ENCODE data around the gene KRT13.

The KRT13 gene

GRCh38 chr17:41519501-41520224 lies 14.3 kb upstream of the KRT13 start:
- DNase-seq (ENCODE audit: low spot score): no peak

GRCh38 chr17:41518789-41519449 lies 13.5 kb upstream of the KRT13 start, which contains the start of gene KRT15:
Gene KRT15, minus strand, starts transcription at chr17:41518890. Its CDS starts 63 bp downstream, at chr17:41518827.
- no peak for DNase-seq (ENCODE audit: low spot score)

GRCh38 chr17:41518031-41518430 lies 12.6 kb upstream of the KRT13 start:
- DNase-seq (ENCODE audit: low spot score): no peak

DNA sequence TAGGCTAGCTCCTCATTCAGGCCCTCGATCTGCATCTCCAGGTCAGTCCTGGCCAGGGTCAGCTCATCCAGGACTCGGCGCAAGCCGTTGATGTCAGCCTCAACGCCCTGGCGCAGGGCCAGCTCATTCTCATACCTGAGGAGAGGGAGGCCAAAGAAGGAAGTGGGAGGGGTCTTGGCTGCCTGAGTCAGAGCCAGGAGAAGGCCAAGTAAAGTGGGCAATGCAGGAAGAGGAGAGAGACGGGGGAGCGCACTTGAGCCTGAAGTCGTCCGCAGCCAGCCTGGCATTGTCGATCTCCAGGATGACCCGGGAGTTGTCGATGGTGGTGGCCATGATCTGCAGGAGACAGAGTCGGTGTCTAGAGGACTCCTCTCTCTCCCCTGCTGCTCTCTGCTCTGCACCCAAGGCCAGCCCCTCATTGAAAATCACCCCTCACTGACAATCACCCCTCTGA lies 11.4 kb upstream of the KRT13 start:
- no peak for DNase-seq (ENCODE audit: low spot score)

- no peak for DNase-seq (ENCODE audit: low spot score)
Measured at GRCh38 chr17:41516147-41516829, 10.9 kb upstream of the KRT13 start.

DNA sequence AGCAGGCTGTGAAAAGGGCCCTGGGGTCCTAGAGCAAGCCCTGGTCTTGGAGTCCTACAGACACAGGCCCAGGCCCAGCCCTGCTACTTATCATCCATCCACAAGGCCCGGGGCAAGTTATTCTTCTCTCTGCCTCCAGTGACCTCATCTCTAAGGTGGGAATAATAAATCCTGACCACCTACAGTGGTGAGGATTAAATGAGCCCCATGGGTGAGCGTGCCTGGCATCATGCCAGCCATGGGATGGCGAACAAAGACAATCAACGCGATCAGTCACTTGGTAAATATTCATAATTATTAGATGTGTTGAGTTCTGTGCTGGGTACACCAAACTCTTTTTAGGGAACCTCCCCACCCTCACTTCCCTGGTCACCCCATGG lies 7.7 kb upstream of the KRT13 start:
- no peak for DNase-seq (ENCODE audit: low spot score)

DNA sequence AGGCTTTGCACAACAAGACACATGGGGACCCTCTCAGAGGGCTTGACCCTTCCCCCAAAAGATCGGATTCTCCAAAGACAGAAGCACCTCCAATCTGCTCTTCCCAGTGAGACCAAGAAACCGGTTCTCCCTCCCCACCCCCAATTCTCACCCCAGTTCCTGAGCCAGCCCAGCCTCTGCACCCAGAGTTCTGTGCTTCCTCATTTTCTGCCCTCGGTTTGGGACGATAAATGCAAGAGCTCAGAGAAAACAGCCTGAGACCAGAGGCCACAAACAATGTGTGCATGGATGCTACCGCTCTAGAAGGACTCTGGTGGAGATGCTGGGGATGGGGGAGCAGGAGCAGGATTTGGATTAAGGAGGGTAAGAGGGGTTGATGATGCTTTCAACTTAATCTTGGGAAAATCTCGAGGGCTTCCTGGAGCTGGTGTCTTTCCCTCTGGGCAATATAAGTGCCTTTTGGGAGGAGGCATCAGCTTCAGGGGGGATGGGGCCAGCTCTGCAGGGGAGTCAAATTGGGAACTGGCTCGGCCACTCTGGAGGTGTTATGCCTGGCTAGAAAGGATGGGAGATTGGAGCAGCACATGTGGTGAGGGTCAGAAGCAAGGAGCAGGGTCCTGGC lies 7.2 kb upstream of the KRT13 start:
- no peak for DNase-seq (ENCODE audit: low spot score)

DNA sequence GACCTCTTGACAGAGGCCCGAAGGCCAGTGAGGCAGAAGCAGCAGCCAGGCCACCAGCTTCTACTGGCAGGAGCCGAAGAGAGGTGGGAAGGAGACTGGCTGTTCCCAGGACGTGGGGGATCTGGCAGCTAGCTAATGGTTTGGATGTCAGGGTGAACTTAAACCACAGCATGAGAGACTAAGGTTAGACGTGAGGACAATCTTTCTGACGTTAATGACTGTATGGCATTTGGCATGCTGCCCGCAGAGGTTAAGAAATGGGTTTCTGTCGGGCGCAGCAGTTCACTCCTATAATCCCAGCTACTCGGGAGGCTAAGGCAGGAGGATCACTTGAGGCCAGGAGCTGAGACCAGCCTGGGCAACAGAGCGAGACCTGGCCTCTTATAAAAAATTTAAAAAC lies 6.3 kb upstream of the KRT13 start:
- DNase-seq (ENCODE audit: low spot score): no peak

DNA sequence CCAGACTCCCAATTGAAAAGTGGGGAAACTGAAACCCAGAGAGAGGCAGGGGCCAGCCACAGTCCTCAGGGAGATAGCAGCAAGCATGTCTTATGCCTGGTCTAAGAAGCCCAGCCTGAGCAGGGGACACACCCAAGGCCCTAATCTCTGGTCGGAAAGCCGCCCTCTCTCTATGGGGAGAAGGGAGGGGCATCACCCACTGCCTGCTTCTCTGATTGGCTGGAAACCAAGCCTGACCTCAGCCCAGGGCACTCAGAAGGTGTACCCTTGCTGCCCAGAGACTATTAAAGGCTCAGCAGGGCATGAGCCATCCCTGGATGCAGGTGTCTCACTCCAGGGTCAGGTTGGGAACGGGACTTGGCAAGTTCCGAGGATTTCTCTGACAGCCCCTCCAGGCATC lies 5.7 kb upstream of the KRT13 start:
- DNase-seq (ENCODE audit: low spot score): no peak

DNA sequence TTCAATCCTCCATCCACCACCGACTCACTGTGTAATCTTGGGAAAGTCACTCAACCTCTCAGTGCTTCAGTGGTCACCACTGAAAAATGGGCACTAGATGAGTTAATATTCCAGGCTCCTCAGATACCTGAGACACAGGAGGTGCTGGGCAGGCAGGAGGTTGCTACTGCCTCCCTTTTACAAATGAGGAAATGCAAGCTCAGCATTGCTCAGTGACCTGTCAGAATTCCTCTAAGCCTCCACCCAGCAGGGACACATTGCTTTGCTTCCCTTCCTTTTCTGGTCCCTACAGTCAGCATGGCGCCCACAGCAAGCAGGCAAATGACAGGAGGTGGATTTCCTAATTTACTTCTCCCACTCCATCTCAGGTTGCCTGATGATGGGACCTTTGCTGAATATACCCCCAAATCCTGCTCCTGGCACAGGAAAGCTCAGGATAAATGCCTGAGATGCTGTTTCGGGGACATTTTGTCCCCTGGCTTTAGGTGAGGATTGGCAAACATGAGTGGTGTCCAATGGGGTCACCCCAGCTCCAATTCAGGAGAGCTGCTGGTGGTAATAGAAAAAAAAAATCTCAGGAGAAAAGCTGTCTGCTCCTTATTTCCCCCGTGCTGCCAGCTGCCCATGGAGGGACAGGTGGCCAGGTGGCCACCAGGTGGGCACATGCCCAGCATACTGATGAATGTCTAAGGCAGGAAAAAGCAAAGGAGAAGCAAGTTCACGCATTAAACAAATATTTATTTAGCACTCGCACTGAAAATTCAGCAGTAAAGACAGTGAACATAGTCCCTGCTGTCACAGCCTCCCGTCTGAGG lies 5.0 kb upstream of the KRT13 start:
- DNase-seq (ENCODE audit: low spot score): no peak

DNA sequence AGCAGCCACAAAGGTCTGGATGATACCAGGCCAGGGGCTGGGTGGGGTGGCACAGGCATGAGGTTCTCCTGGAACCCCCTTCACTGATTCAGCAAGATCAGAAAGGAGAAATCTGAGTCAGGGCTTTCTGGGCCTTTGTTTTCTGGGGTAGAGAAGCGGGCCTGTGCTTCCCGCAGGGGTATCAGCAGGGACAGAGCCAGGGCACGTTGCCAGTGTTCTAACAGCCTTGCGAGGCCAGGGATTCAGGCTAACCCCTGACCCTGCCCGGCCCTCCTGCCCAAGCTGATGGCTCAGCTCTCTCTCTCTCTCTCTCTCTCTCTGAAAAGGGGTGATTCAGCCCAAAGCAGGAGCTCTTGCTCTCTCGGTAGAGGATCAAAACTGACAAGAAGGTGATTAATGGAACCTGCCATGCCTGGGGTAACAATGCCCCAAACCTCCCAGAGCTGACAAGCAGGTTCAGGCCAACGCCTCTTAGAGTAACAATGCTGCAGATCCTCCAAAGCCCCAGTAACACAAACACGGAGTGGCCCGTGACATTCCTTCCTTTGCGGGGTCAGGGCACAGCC lies 2.0 kb upstream of the KRT13 start:
- DNase-seq (ENCODE audit: low spot score): no peak

DNA sequence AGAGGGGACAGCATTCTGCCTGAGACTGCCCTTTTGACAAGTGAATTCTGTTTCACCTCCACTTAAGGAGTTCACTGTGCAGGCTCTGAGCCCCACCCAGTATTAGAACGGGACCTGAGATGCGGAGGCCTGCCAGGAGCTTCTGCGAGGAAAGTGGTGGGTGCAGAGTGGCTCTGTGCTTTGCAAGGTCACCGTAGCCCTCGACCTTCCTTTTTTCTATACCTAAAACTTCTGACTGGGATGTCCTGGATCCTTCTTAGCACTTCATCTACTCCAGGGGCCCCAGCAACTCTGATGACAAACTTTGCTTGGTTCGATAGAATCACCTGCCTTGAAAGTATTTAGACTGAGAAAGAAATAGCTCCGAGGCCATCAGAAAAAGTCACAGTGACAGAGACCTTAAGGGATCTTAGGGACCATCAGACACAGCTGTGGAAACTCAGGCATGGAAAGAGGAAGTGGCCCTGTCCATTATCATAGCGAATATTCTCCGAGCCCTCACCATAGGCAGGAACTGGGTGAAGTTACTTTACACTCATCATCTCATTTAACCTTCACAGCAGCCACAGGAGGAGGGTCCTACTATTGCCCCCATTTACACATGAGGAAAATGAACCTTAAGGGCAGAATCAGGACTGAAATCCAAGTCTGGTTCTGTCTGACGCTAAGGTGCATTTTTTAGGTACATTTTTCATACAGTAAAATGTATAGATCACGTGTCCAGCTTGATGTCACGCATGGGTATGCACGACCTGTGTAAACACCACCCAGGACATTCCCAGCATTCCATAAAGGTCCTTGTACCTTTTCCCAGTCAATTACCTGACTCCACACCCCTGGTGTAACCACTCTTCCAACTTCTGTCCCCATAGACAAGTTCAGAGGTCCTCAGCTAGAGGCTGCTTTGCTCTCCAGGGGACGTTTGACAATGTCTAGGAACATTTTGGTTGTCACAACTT lies 676 bp upstream of the KRT13 start:
- no peak for DNase-seq (ENCODE audit: low spot score)

DNA sequence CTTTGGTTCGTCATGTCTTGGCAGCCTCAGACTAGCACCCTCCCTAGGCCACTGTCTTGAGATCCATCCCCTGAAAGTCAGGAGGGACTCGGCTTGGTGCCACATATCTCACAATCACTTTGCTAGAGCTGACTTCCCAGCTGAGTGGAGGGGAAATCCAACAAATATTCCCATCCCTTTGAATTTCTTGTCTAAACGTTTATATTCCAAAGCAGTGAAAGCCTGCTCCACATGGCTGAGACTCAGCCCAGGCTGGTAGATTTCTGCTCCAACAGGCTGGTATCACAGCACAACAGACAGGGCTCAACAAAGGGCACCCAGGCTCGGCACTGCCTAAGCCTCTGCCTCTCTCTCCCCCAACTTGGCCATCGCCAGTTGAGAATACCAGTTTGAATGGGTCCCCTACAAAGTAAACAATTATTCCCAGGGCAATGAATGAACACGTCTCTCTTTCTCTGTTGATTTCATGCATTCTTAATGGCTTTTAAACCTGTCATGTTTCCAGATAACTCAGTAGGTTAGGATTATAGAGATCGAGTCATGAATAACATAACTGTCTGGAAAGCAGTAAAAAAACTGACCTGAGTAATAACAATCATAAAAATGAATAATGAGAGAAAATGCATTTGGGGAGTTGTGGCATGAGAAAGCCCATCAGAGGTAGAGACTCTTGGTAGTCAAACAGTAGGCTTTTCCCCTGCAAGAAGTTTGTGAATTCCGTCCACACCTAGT lies 1.0 kb downstream of the KRT13 start:
- DNase-seq (ENCODE audit: low spot score): no peak

DNA sequence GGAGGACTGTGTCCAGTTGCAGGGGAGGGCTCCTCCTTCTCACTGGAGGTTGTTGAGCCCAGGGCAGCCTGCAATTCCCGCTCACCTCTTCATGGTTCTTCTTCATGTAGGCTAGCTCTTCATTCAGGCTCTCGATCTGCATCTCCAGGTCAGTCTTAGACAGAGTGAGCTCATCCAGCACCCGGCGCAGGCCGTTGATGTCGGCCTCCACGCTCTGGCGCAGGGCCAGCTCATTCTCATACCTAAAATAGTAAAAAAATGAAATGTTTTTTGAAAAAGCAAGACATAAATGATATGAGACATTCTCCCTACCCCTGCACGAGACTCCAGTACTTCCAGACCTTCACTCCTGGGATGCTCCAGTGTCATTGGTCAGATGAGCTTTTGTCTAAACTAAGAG lies 2.2 kb downstream of the KRT13 start:
- no peak for DNase-seq (ENCODE audit: low spot score)

- peak; percentile 53 for DNase-seq (ENCODE audit: low spot score)
Measured at GRCh38 chr17:41500131-41500911, 5.1 kb downstream of the KRT13 start.

GRCh38 chr17:41499714-41500113 lies 5.7 kb downstream of the KRT13 start:
- DNase-seq (ENCODE audit: low spot score): no peak

DNA sequence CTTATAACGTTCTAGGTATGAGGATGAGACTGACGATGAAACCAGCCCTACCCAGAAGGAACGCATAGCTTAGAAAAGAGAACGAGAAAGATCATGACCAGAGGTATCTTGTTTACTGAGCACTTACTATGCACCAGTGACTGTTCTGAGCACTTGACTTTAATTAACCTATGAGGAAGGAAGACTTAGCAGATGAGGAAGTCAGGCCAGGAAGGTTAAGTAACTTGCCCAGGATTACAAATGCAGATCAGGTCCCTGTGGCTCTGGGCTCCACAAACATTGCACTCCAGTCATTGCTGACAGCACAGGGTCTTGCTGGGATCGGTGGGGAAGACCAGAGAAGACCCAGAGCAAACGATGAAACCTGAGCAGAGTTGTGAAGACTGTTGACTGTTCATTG lies 7.1 kb downstream of the KRT13 start:
- DNase-seq (ENCODE audit: low spot score): no peak

DNA sequence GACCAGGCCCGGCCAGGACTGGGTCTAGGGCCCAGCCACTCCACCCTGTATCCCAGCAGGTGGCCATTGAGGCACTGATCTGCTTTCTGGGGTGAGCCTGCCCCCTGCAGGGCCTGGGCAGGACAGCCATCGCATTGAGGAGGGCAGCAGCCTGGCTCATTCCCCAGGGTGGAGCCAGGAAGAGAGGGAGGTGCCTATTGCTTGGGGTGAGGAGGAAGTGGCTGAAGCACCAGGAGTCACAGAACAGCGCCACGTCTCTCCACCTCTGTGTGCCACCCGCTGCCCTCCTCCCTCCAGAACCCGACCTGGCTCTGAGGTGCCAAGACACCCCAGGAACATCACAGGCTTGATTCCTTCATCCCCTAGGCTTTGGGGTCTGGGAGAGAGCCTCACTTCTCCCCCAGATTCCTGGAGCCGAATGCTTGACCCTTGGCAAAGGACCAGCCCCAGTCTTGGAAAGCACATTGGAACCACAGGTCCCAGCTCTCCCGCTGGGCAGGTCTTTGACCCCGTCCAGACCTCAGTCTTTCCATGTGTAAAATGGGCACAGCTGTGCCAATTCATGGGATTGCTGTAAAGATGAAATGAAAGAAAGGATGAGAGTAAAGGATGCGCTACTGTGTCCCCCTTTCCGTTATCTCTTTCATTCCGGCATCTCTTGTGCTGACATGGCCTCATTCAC lies 8.5 kb downstream of the KRT13 start:
- peak; percentile 85 for DNase-seq (ENCODE audit: low spot score)

All from kidney capillary endothelial cell (primary cell).